Neural crest cell (in vitro differentiated cells): ENCODE data around the gene GAD1. TPM values are rescaled to one million over a fixed set of nuclear protein-coding genes. Genes with fewer than 3 reads are reported as not detected.
A peak's percentile ranks its signal among the peaks of the same experiment; 100 is the strongest.

Experiments used
- DNase-seq: peaks from one replicate; pipeline ENCODE4 v3.0.0; 2021; ENCODE audit warnings: low read depth, mixed read lengths, low spot score
- H3K27ac Mint-ChIP-seq: one replicate; pipeline ENCODE4 v1.8.0; 2021; ENCODE audit warnings: mild to moderate bottlenecking, mixed read lengths; ENCODE audit not compliant: unreplicated experiment
- H3K27me3 Mint-ChIP-seq: 2 replicates; pipeline ENCODE4 v1.8.0; 2021; ENCODE audit warnings: low read depth, mild to moderate bottlenecking, mixed read lengths
- H3K36me3 Mint-ChIP-seq: 2 replicates; pipeline ENCODE4 v1.8.0; 2021; ENCODE audit warnings: low read depth, mild to moderate bottlenecking, mixed read lengths
- H3K4me1 Mint-ChIP-seq: 2 replicates; pipeline ENCODE4 v1.8.0; 2021; ENCODE audit warnings: mixed read lengths
- H3K4me3 Mint-ChIP-seq: one replicate; pipeline ENCODE4 v1.8.0; 2021; ENCODE audit warnings: mild to moderate bottlenecking, mixed read lengths
- H3K9me3 Mint-ChIP-seq: 2 replicates; pipeline ENCODE4 v1.8.0; 2021; ENCODE audit warnings: mixed read lengths
- total RNA-seq: library from RNA; stranded (reverse); gene quantifications from 2 replicates; pipeline ENCODE4 v1.2.1, GENCODE V29; 2021
- TF ChIP-seq, protein P1 (sequence below): fragments of 200-600 bp; sonication (generic); conservative IDR thresholded peaks from 2 replicates; pipeline ENCODE4 v1.5.0; 2021; ENCODE audit warnings: antibody characterized with exemption, mild to moderate bottlenecking

The GAD1 gene
- total RNA-seq, 1 donor from 2014 or later: 0.82 TPM

- peaks cover 3% of the 10 kb centered on the region for H3K36me3 Mint-ChIP-seq
- TF ChIP-seq, protein P1, sequence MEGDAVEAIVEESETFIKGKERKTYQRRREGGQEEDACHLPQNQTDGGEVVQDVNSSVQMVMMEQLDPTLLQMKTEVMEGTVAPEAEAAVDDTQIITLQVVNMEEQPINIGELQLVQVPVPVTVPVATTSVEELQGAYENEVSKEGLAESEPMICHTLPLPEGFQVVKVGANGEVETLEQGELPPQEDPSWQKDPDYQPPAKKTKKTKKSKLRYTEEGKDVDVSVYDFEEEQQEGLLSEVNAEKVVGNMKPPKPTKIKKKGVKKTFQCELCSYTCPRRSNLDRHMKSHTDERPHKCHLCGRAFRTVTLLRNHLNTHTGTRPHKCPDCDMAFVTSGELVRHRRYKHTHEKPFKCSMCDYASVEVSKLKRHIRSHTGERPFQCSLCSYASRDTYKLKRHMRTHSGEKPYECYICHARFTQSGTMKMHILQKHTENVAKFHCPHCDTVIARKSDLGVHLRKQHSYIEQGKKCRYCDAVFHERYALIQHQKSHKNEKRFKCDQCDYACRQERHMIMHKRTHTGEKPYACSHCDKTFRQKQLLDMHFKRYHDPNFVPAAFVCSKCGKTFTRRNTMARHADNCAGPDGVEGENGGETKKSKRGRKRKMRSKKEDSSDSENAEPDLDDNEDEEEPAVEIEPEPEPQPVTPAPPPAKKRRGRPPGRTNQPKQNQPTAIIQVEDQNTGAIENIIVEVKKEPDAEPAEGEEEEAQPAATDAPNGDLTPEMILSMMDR: no peak
- peak; percentile 29 for DNase-seq
- peaks cover 91% of the 10 kb centered on the region for H3K27me3 Mint-ChIP-seq
- peaks cover 26% of the 10 kb centered on the region for H3K4me1 Mint-ChIP-seq
- no peaks in the 10 kb centered on the region for H3K9me3 Mint-ChIP-seq
- peak overlapping the region; percentile 86 for H3K4me3 Mint-ChIP-seq
- no peak overlapping the region for H3K27ac Mint-ChIP-seq
These were observed 6.6 kb downstream of the GAD1 start for GRCh38 chr2:170823088-170823897.

DNA sequence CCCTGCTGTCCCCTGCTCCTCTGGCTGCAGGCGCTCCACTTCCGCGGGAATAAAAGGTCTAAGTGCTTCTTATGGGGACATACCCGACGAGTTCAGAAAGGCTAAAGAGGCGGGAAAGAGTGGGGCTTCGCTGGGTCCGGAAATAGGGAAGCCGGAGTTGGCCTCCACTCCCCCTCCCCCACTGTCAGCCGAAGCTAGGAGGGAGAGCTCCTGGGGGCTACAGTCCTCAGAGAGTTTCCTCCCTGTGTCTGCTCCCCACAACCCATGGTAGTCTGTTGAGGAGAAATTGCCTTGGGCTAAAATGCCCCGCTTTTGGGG, 7.2 kb downstream of the GAD1 start:
- peak overlapping the region; percentile 84 for H3K4me3 Mint-ChIP-seq
- no peak for DNase-seq
- H3K9me3 Mint-ChIP-seq: no peaks in the 10 kb centered on the region

DNA sequence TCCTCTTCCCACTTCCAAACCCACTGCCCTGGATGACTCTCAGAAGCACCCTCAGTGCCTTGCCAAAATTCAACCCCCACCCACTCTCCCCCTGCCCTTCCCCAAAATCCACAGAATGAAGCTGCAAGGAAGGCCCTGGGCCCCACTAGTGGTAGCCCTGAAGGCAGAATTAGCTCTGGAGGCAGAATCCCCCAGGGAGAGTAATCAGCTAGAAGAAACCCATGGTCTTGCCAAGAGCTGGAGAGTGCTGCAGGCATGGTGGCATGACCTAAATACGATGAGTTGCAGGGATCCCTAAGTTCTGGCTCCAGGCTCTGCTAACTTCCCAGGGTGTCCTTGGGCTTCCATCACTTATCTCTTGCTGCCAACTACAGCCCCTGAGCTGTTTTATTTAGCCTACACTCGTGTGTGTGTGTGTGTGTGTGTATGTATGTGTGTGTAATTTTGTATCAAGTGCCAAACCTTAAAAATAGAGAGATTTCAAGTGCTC, 7.9 kb downstream of the GAD1 start:
- no peak for DNase-seq

More for the DNA sequence above, 7.2 kb downstream of the GAD1 start:
- TF ChIP-seq, protein P1: no peak
- peaks cover 3% of the 10 kb centered on the region for H3K36me3 Mint-ChIP-seq
- H3K4me1 Mint-ChIP-seq: peaks cover 20% of the 10 kb centered on the region
- peaks cover 86% of the 10 kb centered on the region for H3K27me3 Mint-ChIP-seq
- H3K27ac Mint-ChIP-seq: no peak overlapping the region

GRCh38 chr2:170827841-170828532, 11.3 kb downstream of the GAD1 start:
- no peak for DNase-seq
- no peaks in the 10 kb centered on the region for H3K9me3 Mint-ChIP-seq
- no peaks in the 10 kb centered on the region for H3K36me3 Mint-ChIP-seq
- no peak overlapping the region for H3K4me3 Mint-ChIP-seq
- TF ChIP-seq, protein P1: no peak
- no peak overlapping the region for H3K27ac Mint-ChIP-seq
- H3K4me1 Mint-ChIP-seq: peaks cover 7% of the 10 kb centered on the region
- peaks cover 56% of the 10 kb centered on the region for H3K27me3 Mint-ChIP-seq

More for the DNA sequence above, 7.9 kb downstream of the GAD1 start:
- peaks cover 85% of the 10 kb centered on the region for H3K27me3 Mint-ChIP-seq
- no peak overlapping the region for H3K27ac Mint-ChIP-seq
- H3K36me3 Mint-ChIP-seq: peaks cover 3% of the 10 kb centered on the region
- H3K4me3 Mint-ChIP-seq: peak overlapping the region; percentile 84
- TF ChIP-seq, protein P1: no peak
- H3K9me3 Mint-ChIP-seq: no peaks in the 10 kb centered on the region
- peaks cover 22% of the 10 kb centered on the region for H3K4me1 Mint-ChIP-seq

- Mint-ChIP-seq H3K4me3 (no peak overlapping the region), H3K27ac (no peak overlapping the region), H3K9me3 (no peaks in the 10 kb centered on the region), H3K4me1 (peaks cover 7% of the 10 kb centered on the region), H3K27me3 (peaks cover 52% of the 10 kb centered on the region), H3K36me3 (no peaks in the 10 kb centered on the region)
- DNase-seq: no peak
- TF ChIP-seq, protein P1: no peak
These were observed 11.8 kb downstream of the GAD1 start for GRCh38 chr2:170828533-170828916.
